ENCODE results near the gene EMP2. TPM values are rescaled to one million over a fixed set of nuclear protein-coding genes. Genes with fewer than 3 reads are reported as not detected.
"Not testable (repeated sequence)": the region's sequence is repeated elsewhere in the genome, so short reads cannot be mapped to it uniquely, and the experiment has no call there.

Gene EMP2
- total and polyA plus RNA-seq, 2 experiments from 2014 or later, result 29.1 to 93.4 TPM

DNA sequence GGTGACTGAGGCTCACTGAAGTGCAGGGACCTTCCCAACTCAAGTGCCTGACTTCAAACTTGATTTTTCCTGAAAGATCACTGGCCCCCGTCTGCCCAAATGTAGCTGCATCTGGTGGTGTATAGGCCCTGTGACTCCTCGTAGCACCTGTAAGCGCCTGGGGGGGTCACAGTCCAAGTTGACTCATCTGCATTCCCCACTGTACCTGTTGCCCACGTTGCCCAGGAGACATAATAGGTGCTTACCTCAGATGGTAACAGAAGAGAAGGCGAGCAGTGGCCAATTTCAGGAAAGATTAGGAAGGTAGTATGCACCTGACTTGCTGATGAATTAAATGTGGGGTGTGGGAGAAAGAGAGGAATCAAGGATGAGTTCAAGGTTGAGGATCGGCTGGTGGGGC, 44.1 kb upstream of the EMP2 start:
- 75% methylated on average over 6 of the region's 6 CpGs for WGBS (ENCODE audit: low lambda C conversion rate, missing lambda C conversion rate)

DNA sequence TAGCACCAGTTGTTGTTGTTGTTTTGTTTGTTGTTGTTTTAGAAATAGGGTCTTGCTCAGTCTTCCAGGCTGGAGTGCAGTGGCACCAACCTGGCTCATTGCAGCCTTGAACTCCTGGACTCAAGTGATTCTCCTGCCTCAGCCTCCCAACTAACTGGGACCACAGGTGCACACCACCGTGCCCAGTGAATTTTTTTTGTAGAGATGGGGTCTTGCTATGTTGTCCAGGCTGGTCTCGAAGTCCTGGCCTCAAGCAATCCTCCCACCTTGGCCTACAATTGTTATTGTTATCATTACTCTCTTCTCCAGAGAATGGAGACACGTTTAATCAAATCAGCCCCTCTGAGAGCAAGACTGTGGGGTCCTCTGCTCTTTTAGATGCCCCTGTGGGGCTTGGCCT, 42.7 kb upstream of the EMP2 start:
- no peak for DNase-seq (ENCODE audit: low spot score)
- no peak overlapping the region for H3K4me2 ChIP-seq
- WGBS (ENCODE audit: low lambda C conversion rate, missing lambda C conversion rate), result 94% methylated on average over 3 of the region's 3 CpGs
- H3K9me2 ChIP-seq (replicated peaks; ENCODE audit: insufficient read depth), result no peaks in the 10 kb centered on the region
- H3K4me1 ChIP-seq (ENCODE audit: insufficient read depth), result peaks cover 16% of the 10 kb centered on the region
- H3K36me3 ChIP-seq (replicated peaks; ENCODE audit: insufficient read depth, low read depth), result no peaks in the 10 kb centered on the region
- H3K4me3 ChIP-seq, result no peak overlapping the region
- H2AFZ ChIP-seq, result no peak overlapping the region
- no peaks in the 10 kb centered on the region for H4K20me1 ChIP-seq (ENCODE audit: insufficient read depth, poor library complexity, severe bottlenecking)
- H3K27ac ChIP-seq, result peak overlapping the region; percentile 80
- H3K9me3 ChIP-seq (ENCODE audit: low read depth), result no peaks in the 10 kb centered on the region
- no peak for TF ChIP-seq EZH2 (IDR thresholded peaks at IDR 0.05; ENCODE audit: borderline replicate concordance)
- no peaks in the 10 kb centered on the region for H3K27me3 ChIP-seq
- no peaks in the 10 kb centered on the region for H3K79me2 ChIP-seq

More for the DNA sequence above, 44.1 kb upstream of the EMP2 start:
- no peak overlapping the region for H2AFZ ChIP-seq
- H3K36me3 ChIP-seq (replicated peaks; ENCODE audit: insufficient read depth, low read depth), result no peaks in the 10 kb centered on the region
- no peak overlapping the region for H3K4me3 ChIP-seq
- H3K79me2 ChIP-seq, result no peaks in the 10 kb centered on the region
- H3K9me2 ChIP-seq (replicated peaks; ENCODE audit: insufficient read depth), result no peaks in the 10 kb centered on the region
- no peaks in the 10 kb centered on the region for H4K20me1 ChIP-seq (ENCODE audit: insufficient read depth, poor library complexity, severe bottlenecking)
- H3K4me2 ChIP-seq, result no peak overlapping the region
- no peaks in the 10 kb centered on the region for H3K27me3 ChIP-seq
- no peak overlapping the region for H3K27ac ChIP-seq
- peak; percentile 35 for DNase-seq (ENCODE audit: low spot score)
- TF ChIP-seq, protein P1, sequence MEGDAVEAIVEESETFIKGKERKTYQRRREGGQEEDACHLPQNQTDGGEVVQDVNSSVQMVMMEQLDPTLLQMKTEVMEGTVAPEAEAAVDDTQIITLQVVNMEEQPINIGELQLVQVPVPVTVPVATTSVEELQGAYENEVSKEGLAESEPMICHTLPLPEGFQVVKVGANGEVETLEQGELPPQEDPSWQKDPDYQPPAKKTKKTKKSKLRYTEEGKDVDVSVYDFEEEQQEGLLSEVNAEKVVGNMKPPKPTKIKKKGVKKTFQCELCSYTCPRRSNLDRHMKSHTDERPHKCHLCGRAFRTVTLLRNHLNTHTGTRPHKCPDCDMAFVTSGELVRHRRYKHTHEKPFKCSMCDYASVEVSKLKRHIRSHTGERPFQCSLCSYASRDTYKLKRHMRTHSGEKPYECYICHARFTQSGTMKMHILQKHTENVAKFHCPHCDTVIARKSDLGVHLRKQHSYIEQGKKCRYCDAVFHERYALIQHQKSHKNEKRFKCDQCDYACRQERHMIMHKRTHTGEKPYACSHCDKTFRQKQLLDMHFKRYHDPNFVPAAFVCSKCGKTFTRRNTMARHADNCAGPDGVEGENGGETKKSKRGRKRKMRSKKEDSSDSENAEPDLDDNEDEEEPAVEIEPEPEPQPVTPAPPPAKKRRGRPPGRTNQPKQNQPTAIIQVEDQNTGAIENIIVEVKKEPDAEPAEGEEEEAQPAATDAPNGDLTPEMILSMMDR (IDR thresholded peaks at IDR 0.05; ENCODE audit: poor library complexity), result no peak
- TF ChIP-seq EZH2phosphoT487 (IDR thresholded peaks at IDR 0.05; ENCODE audit: low read depth, severe bottlenecking, unreplicated experiment), result no peak
- TF ChIP-seq EZH2 (IDR thresholded peaks at IDR 0.05; ENCODE audit: borderline replicate concordance), result no peak
- H3K4me1 ChIP-seq (ENCODE audit: insufficient read depth), result peaks cover 16% of the 10 kb centered on the region
- H3K9me3 ChIP-seq (ENCODE audit: low read depth), result no peaks in the 10 kb centered on the region

DNA sequence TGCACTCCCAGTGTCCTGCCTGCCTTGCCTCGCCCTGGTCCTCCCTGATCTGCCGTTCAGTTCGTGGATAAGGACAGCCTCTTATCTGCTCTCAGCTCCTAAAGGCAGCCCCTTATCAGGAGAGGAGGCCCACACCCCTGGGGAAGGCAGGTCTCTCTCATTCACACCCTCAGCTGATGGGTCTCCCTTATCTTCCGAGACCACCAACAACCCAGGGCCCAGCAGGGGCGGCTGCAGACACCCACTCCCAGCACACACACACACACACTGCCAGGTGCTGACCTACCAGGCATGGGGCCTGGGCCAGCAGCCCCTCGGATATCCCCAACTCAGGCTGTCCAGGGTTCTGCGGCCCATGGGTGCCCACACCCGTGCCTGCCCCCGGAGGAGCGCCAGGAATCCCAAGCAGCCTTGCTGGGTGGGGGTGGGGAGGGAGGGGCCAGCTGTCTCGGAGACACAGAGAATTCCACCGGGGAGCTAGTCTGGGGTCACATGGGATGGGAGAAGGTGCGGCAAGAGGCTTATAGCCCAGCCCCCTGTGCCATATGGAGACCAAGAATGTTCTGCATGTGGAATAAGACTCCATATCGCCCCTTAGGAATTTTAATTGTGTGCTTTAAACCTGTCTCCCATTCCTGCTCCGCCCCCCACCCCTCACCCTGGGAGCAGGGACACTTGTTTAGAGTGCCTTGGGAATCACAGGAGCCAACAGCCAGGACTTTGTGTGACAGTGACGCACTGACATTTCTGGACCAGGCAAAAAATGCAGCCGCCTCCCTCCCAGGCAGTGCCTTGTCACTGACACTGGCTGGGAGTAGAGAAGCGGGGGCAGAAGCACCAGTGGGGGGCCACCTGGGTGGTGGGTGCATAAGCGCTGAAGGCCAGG, 41.9 kb upstream of the EMP2 start:
- Histone ChIP-seq H3K79me2 (no peaks in the 10 kb centered on the region), H3K27me3 (no peaks in the 10 kb centered on the region), H3K27ac (peak overlapping the region; percentile 92), H3K36me3 (replicated peaks; ENCODE audit: insufficient read depth, low read depth) (no peaks in the 10 kb centered on the region), H3K9me2 (replicated peaks; ENCODE audit: insufficient read depth) (no peaks in the 10 kb centered on the region), H3K4me1 (ENCODE audit: insufficient read depth) (peaks cover 18% of the 10 kb centered on the region), H4K20me1 (ENCODE audit: insufficient read depth, poor library complexity, severe bottlenecking) (no peaks in the 10 kb centered on the region), H3K9me3 (ENCODE audit: low read depth) (no peaks in the 10 kb centered on the region), H2AFZ (no peak overlapping the region), H3K4me3 (no peak overlapping the region), H3K4me2 (peak overlapping the region; percentile 66)
- DNase-seq (ENCODE audit: low spot score), result peak; percentile 76
- TF ChIP-seq EZH2 (IDR thresholded peaks at IDR 0.05; ENCODE audit: borderline replicate concordance), result no peak
- TF ChIP-seq, protein P1 (IDR thresholded peaks at IDR 0.05; ENCODE audit: poor library complexity), result no peak
- no peak for TF ChIP-seq EZH2phosphoT487 (IDR thresholded peaks at IDR 0.05; ENCODE audit: low read depth, severe bottlenecking, unreplicated experiment)
- WGBS (ENCODE audit: low lambda C conversion rate, missing lambda C conversion rate), result 40% methylated on average over 16 of the region's 19 CpGs

DNA sequence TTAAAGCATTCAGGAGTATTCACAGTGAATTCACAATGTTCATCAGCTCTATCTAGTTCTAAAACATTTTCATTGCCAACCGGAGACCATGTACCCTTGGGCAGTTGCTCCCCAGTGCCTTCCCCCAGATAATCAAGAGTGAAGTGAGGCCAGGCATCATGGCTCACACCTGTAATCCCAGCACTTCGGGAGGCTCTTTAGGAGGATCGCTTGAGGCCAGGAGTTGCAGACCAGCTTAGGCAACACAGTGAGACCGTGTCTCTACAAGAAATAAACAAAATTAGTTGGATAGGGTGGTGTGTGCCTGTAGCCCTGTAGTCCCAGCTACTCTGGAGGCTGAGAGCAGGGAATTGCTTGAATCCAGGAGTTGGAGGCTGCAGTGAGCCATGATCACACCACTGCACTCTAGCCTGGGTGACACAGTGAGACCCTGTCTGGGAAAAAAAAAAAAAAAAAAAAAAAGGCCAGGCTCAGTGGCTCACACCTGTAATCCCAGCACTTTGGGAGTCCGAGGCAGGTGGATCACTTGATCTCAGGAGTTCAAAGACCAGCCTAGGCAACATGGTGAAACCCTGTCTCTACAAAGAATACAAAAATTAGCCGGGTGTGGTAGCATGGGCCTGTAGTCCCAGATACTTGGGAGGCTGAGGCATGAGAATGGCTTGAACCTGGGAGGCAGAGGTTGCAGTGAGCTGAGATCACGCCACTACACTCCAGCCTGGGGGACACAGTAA, 41.0 kb upstream of the EMP2 start:
- not testable (repeated sequence) for H4K20me1 ChIP-seq (ENCODE audit: insufficient read depth, poor library complexity, severe bottlenecking); H3K9me3 ChIP-seq (ENCODE audit: low read depth); DNase-seq (ENCODE audit: low spot score); H3K4me3 ChIP-seq; H2AFZ ChIP-seq; H3K36me3 ChIP-seq (replicated peaks; ENCODE audit: insufficient read depth, low read depth); H3K9me2 ChIP-seq (replicated peaks; ENCODE audit: insufficient read depth); H3K79me2 ChIP-seq; H3K4me2 ChIP-seq; H3K27me3 ChIP-seq
- Histone ChIP-seq H3K4me1 (ENCODE audit: insufficient read depth) (peaks cover 23% of the 10 kb centered on the region), H3K27ac (peak overlapping the region; percentile 92)
- WGBS (ENCODE audit: low lambda C conversion rate, missing lambda C conversion rate), result 55% methylated on average over 7 of the region's 7 CpGs
